CD4-positive, alpha-beta T cell treated with Interferon gamma for 1 hour (primary cell): ENCODE data around the gene DOCK6.

ENCODE experiments used
- DNase-seq: peaks from one replicate; pipeline ENCODE4 v3.0.0-alpha.2; 2020

The DOCK6 gene, protein sequence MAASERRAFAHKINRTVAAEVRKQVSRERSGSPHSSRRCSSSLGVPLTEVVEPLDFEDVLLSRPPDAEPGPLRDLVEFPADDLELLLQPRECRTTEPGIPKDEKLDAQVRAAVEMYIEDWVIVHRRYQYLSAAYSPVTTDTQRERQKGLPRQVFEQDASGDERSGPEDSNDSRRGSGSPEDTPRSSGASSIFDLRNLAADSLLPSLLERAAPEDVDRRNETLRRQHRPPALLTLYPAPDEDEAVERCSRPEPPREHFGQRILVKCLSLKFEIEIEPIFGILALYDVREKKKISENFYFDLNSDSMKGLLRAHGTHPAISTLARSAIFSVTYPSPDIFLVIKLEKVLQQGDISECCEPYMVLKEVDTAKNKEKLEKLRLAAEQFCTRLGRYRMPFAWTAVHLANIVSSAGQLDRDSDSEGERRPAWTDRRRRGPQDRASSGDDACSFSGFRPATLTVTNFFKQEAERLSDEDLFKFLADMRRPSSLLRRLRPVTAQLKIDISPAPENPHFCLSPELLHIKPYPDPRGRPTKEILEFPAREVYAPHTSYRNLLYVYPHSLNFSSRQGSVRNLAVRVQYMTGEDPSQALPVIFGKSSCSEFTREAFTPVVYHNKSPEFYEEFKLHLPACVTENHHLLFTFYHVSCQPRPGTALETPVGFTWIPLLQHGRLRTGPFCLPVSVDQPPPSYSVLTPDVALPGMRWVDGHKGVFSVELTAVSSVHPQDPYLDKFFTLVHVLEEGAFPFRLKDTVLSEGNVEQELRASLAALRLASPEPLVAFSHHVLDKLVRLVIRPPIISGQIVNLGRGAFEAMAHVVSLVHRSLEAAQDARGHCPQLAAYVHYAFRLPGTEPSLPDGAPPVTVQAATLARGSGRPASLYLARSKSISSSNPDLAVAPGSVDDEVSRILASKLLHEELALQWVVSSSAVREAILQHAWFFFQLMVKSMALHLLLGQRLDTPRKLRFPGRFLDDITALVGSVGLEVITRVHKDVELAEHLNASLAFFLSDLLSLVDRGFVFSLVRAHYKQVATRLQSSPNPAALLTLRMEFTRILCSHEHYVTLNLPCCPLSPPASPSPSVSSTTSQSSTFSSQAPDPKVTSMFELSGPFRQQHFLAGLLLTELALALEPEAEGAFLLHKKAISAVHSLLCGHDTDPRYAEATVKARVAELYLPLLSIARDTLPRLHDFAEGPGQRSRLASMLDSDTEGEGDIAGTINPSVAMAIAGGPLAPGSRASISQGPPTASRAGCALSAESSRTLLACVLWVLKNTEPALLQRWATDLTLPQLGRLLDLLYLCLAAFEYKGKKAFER (N-terminal part only)

DNA sequence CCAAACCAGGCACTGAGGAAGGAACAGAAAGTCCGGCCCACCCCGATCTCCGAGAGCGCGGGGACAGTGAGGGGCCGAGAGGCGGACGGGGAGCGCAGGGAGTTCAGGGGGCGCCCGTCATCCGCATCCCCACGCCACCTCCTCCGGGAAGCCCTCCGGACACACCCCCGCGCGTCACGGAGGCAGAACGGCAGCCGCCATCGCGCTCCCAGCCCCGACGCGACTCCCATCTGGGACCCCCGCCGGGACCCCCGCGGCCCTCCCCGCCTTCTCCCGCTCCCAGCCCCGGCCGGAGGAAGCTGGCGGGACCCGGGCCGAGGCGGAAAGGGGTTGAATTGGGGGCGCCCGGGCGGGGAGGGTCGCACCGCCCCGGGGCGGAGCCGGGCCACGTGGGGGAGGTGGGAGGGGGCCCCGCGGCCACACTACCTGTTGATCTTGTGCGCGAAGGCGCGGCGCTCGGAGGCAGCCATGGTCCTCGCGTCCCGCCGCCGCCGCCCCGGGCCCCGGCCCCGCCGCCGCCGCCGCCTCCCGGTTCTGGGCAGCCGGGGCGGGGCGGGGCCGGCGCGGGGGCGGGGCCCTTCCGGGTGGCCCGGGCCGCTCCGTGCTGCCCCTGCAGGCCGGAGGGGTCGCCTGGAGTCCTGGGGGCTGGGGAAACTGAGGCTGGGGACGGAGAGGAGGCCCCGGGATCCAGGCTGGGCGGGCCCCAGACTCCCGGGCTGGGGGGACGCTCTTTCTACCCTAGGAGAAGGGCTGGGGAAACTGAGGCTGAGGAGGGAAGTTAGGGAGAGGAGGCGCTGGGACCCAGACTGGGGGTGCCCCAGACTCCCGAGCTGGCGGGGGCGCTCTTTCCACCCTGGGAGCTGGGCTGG is at the start of gene DOCK6:
TSS of gene DOCK6 (minus strand) at position 554 of the 869 bp plus-strand sequence. CDS start at position 470, 84 bp downstream.
- DNase-seq, result no peak

DNA sequence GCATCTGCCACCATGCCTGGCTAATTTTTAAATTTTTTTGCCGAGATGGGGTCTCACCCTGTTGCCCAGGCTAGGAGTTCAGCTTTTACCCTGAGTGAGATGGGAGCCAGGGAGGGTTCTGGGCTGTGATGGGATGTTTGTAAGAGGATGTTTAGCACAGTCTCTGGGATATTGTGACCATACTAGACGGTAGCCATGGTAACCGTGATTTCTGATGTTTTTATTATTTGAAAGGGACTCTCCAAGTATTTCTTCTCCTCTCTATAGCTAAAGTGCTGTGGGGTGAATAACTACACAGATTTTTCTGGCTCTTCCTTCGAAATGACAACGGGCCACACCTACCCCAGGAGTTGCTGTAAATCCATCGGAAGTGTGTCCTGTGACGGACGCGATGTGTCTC is 44.0 kb upstream of the DOCK6 start:
- DNase-seq, result no peak

DNA sequence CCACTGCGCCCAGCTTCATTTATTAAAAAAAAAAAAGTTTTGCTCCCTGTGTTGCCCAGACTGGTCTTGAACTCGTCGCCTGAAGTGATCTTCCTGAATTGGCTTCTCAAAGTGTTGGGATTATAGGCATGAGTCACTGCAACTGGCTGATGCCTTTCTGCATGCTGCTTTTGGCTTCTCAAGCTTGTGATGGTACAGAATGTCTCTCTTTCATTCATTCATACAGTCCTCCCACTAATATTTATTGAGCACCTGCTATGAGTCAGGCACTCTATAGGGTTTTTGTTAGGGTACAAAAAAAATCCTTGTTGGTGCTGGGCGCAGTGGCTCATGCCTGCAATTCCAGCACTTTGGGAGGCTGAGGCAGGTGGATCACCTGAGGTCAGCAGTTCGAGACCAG is 42.6 kb upstream of the DOCK6 start:
- no peak for DNase-seq

GRCh38 chr19:11300811-11301120 is 38.4 kb upstream of the DOCK6 start:
- no peak for DNase-seq

DNA sequence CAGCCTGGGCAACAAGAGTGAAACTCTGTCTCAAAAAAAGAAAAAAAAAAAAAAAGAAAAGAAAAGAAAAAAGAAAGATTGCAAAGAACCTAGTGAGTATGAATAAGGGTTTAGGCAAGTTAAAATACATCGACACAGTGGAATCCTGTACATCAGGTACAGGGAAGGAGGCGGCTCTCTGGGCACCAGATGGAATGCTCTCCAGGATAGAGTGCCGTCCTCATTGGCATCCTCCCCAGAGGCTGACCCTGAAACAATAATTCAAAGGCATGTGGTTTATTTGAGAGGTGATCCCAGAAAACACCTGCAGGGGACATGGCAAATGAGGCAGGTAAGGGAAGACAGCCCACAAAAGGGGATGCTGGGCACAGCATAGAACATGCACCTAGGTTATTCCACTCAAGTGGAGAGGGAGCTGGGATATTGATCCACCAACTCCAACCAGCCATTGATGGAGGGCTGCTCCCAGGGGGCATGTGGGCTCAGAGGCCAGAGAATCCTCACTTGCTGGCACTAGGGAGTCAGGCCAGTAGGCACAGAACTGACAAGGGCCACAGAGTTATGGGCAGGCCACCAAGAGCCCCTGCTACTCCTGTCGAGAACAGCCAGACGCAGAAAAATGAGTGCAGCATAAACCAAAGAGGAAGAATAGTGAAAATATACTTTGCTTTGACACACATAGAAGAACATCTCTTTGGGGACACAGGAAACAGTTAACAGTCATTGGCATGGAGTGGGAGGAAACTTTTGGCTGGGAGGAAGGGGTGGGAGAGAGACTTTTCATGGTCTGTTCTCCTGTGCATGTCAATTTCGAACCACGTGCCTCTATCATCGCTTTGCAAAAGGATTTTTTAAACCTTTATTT is 37.9 kb upstream of the DOCK6 start:
- DNase-seq, result no peak

GRCh38 chr19:11296264-11296663 is 33.9 kb upstream of the DOCK6 start:
- DNase-seq, result no peak

DNA sequence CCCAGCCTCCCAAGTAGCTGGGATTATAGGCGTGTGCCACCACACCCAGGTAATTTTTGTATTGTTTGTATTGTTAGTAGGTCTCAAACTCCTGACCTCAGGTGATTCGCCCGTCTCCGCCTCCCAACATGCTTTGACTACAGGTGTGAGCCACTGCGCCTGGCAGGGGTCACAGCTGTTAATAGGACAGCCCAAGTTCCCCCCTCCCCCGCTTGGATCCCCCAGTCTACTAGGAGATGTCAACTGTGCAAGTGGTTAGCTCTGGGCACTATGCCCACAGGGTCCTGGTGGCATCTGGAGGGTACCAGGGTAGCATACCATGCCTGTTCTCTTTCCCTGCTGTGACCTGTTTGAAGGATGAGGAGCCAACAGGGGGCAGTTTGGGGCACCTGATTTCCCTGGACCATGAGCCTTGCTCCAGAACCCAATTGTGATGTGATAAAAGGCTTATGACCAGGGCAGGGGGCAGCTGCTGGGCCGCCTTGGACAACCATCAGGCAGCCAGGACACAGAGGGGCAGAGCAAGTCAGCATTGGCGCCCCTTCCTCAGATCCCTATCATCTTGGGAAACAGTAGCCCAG is 33.4 kb upstream of the DOCK6 start, which contains the start of gene TSPAN16:
TSS of gene TSPAN16 (plus strand) at position 496 of the 581 bp plus-strand sequence. CDS start 138 bp downstream, outside the sequence.
- DNase-seq, result no peak

GRCh38 chr19:11295180-11295579 is 32.9 kb upstream of the DOCK6 start:
- no peak for DNase-seq

GRCh38 chr19:11293433-11294389 is 31.4 kb upstream of the DOCK6 start:
- peak; percentile 85 for DNase-seq

DNA sequence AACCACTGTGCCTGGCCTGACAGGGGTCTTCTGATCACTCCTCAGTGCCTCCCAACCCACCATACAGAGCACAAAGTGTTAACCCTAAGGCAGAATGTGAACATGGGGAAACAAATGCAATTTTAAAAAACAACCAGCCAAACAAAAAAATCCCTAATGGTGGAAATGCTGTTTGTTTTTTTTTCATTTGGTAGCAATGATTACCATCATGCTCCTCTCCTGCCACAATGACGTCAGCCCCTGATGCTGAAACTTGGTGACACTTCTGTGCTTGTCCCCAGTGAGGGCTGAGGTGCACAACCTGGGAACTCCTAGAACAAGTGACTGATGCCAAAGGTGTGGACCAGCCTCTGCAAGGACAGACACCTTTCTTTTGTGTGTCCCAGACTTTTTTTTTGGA is 29.7 kb upstream of the DOCK6 start:
- DNase-seq, result no peak

- DNase-seq, result no peak
These were observed 29.1 kb upstream of the DOCK6 start for GRCh38 chr19:11291415-11291814.

DNA sequence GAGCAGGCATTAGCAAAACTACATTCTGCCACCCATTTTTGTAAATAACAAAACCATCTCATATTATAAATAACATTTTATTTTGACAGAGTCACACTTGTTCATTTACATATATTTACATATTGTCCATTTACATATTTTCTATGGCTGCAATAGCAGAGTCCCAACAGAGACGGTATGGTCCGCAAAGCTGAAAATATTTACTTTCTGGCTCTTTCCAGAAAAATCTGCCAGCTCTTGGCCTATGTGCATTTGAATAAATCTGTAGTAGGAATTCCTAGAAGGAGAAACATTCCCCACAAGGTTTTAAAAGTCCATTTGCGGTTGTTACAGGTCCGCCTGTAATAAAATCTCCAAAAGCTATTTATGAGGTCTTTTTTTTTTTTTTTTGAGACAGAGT is 27.9 kb upstream of the DOCK6 start:
- no peak for DNase-seq

DNA sequence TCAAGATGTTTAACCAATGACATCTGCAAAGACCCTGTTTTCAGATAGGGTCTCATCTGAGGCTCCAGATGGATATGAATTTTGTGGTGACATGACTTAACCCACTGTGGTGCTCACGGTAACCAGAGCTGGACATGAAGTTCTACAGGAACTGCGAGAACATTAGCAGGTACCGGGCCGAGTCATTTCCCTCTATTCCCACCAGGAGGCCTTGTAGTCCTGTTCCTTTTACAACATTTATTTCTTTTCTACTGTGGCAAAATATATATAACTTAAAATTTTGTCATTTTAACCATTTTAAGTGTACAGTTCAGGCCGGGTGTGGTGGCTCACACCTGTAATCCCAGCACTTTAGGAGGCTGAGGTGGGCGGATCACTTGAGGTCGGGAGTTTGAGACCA is 26.0 kb upstream of the DOCK6 start:
- DNase-seq, result no peak

GRCh38 chr19:11286312-11286974 is 24.1 kb upstream of the DOCK6 start:
- no peak for DNase-seq

DNA sequence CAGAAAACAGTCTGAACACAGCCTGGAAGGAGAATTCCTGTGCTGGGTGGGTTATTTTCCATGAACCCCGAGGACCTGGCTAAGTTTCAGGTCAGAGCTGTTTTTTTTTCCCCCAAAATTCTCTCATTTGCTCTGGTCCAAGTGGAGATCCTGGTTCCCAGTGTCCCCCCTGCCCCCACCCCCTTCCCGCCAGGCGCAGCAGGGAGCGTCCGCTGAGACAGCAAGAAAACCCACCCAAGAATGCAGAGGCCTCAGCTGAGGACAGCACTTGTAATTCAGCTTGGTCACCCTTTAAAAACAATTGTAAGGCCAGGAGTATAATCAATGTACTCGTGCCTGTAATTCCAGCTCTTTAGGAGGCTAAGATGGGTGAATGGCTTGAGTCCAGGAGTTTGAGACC is 22.2 kb upstream of the DOCK6 start:
- DNase-seq, result no peak

DNA sequence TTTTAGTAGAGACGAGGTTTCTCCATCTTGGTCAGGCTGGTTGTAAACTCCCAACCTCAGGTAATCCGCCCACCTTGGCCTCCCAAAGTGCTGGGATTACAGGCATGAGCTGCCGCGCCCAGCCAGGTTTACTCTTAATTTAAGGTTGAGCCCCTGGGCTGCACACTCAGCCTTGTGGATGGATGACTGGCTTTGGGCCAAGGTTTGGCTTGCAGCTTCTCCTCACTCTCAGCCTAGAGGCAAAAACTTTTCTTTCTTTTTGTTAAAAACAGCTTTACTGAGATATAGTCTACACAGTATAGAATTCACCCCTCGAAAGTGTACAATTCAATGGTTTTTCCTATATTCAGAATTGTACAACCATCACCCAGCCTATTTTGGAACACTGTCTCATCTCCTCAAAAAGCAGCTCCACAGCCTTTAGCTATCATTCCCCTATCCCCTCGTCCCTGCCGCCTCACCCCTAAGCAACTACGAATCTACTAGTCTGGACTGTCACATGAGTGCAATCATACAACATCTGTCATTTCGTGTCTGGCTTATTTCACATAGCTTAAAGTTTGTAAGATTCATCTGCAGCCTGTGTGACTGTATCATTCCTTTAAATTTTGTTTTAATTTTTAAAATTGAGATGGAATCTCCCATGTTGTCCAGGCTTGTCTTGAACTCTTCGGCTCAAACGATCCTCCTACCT is 19.2 kb upstream of the DOCK6 start:
- no peak for DNase-seq

- DNase-seq, result peak; percentile 46
These were observed 17.3 kb upstream of the DOCK6 start for GRCh38 chr19:11279505-11280236.

GRCh38 chr19:11278670-11279069 is 16.3 kb upstream of the DOCK6 start:
- no peak for DNase-seq
